NCI-H1048 (cell line): ENCODE data around the gene FARS2.

Experiments
- DNase-seq: peaks from one replicate; lab custom pipeline; 2025; lab: John Stamatoyannopoulos, UW

FARS2 gene

DNA sequence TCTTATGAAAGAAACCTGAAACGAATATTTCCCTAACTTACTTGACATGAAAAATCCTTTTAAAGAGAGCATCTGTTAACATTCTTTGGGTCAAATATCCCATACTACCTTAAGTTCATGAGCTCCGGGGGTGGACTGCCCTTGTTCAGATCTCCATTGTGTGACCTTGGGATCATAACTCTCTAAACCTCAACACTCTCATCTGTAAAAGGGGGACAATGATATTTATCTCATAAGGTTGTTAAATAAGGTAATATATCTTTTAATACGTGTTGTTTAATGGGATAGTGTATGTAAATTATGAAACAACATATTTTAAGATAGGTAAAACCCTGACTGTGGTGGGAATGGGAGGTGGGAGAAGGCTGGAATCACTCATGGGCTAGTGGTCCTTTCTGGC lies 326.3 kb downstream of the FARS2 start:
- DNase-seq: no peak

DNA sequence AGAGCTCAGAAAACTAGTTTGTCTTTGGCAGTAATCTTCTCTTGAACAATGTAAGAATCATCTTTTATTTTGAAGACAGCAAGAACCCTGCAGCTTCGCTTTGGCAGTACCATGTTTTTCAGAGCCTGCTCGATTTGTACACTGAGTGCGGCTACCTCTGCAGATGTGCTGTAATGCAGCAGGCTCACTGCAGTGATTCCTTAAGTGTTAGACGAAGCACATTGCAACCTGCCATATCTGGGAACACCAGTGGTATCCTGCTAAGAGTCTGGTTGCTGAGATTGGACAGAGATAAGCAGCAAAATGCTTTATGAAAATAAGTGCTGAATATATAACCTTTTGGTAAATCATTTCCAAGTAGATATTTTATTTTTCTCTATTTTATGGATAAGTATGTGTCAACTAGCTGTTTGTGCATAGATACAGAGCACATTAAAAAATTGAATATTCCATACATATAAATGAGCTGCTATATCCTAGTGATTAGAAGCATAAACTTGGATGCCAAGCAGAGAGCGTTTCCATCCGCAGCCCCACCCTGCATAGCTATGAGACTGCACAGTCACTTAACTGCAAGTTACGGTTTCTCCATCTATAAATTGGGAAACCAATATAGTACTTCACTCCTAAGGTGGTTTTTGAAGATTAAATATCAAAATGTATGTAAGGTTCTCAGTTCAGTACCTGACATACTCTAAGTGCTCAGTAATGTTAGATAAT lies 328.3 kb downstream of the FARS2 start:
- DNase-seq: no peak

DNA sequence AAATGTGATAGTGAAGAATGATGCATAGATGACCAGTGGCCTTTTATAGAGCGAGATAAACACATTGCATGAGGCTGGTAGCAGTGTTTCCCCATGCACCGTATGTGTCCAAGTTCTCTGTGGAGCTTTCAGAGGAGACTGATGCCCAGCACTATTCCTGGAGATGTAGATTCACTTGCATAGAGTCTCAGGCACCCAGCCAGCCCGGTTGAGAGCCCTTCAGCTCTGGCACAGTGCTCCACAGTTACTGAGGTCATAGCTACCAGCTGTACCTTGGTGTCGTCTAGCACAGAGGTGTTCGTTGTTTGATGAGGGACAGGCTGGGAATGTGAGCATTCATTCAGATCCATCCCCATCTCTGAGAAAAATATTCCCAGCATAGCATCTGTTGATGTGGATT lies 328.9 kb downstream of the FARS2 start:
- no peak for DNase-seq

DNA sequence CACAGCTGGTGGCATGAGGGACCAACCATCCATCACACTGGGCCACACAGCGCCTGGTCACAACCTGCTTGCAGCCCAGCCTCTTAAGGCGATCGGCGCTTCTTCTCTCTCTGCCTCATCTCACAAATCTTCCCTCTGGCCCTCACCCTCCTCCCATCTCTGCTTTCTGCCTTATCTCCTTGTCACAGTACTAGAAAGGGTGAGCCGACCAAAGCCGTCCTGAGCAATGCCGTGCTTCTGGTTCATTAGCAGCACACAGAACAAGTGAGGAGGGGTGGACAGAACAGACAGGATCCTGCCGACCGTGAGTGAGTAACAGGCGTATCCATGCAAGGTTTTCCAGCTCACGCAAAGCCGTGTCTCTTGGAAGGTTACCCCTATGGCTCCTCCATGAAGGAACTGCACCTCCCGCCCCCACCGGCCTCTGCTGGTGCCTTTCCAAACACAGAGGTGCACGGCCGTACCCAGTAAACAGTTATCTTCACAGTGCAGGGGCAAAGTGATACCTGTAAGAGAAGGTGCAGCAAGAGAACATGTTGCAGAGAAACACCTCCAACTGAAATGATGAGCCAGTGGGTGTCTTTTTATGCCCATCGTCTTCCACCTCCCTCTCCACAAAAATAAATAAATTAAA lies 331.7 kb downstream of the FARS2 start:
- no peak for DNase-seq

DNA sequence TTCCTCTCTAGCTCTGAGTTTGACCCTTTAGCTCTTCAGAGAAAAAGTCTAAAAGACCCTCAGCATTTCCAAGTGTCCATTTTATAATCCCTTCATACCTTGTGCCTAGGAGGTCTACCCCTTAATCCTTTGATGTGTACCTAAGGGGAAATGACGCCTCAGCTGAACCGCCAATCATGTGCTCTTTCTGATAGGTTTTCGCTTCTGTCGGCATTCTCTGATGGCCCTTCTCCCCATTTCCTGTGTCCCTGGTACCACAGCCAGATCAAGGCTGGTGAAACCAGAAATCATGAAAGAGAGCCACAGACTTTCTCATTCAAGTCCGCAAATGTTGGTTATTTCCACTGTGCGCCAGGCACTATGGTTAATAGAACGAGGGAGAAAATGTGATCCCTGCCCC lies 333.9 kb downstream of the FARS2 start:
- DNase-seq: no peak

DNA sequence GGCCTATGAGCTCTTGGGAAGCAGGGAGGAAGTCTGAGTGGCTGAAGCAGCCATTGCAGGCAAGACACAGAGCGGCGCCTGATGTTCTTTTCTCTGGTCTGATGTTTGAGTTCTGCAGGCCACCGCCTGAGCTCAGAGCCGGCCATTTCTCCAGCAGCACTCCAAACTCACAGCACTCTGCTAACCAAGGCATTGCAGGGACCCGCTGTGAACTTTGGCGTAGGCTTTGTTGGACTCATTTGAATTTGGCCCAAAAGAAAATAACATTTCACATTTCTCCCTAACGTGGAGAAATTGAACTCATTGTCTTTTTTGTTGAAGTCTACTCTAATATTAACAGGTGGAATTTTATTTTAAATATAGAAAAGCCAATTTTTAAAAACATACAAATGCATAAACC lies 336.1 kb downstream of the FARS2 start:
- DNase-seq: no peak

DNA sequence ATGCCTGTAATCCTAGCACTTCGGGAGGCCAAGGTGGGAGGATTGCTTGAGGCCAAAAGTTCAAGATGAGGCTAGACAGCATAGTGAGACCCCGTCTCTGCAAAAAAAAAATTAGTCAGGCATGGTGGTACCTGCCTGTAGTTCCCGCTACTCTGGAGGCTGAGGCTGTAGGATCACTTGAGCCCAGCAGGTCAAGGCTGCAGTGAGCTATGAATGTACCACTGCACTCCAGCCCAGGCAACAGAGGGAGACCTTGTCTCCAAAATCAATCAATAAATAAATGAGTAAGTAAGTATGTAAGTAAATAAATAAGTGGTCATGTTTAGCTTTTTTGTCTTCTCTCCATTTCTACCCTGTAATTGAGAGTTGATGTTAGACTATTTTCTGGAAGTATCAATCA lies 336.8 kb downstream of the FARS2 start:
- DNase-seq: no peak

DNA sequence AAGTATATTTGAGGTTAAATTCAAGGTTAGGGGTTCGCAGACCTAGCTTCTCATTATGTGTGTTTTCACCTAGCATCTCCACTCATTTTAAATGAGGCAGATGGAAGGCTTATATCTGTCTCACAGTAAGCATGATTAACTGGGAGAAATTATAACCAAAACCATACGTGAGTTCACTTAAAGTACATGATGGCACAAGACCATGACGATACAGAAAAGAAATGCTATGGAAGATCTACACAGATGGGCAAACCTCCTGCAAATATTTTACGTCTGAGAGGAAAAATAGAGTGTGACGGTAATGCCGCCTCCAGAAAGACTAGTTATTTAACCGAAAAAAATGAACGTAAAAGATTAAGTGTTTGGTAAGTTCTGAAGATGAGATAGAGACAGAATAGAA lies 337.8 kb downstream of the FARS2 start:
- DNase-seq: no peak

DNA sequence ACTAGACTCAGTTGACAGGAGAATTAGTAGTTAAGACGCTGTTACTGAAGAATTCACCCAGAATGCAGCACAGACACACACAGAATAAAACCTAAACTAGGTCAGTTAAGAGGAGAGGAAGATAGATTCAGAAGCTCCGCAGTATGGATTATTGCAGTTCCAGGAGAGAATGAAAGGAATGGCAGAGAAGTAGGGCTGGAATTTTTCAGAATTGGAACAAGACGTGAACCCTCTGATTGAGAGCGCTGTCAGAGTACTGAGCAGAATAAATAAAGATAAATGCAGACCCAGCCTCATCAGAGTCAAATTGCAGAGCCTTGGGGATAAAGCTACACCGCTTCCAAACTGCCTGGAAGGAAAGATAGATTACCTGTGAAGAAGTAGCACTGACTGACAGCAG lies 344.6 kb downstream of the FARS2 start:
- no peak for DNase-seq

DNA sequence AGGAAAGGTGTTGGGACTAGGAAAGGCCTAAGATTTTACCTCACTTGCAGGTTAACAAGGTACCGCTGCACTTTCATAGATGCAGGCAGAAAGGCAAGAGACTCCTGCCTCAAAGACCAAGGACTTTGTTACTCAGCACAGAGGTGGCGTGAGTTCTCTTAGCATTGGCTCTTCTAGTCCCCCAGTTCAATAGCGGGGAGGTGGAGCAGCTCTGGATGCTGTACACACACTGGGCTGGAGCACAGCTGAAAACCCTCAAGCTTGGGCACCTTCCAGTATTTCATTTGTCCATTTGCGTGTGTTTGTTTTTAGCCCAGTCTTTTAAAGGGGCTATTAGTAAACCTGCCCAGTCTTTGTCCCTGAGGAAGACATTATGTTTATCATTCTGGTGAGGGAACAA lies 345.2 kb downstream of the FARS2 start:
- DNase-seq: no peak

DNA sequence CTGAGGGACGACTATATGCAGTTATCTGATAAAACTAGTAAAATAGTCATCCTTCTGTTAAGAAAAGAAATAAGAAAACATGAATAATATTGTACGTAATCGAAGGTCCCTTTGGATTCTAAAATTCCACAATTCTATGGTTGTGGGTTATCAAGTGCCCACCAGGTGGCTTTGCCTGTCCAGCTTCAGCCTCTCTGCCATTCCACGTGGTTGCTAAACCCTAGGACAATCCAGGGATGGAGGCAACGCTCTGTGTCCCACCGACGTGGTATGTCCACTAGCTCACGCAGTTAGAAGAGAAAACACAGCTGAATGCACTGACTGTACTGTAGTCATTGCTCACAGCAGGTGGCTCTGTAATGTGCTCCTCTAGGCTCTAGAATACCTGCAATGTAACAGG lies 349.3 kb downstream of the FARS2 start:
- no peak for DNase-seq

DNA sequence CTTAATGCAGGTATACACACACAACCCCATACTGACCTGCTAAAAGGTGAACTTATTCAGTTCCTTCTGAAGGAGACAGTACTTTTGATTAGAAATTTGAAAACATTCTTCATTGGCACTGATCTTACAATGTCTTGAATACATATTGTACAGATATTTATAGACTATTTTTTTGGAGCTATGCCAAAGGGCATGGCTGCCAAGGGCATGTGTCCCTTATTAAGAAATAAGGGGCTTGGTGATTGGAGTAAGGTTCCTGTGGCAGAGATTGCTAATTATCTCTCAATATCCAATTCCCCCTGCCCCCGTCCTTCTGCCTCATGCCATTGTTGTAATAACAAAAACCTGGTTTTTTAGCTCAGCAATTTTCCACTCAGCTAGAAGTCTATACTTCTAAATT lies 355.9 kb downstream of the FARS2 start:
- DNase-seq: no peak

DNA sequence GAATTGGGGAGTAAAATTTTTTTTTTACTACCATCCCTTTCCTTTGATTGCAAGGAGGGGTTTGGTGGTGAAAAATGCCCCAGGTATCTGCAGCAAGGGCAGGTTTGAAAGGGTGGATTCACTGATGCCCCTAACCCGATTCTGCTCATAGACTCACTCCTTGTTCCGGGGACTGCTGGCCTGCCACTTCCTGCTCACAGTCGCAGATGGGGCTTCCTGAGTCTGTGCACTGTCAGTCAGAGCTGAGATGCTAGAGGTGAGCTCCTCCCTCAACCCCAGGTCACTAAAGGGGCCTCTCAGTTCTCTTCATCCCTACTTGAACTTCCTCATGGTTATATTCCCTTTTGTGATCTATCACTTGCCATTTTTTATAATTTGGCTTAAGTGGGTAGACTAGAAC lies 357.9 kb downstream of the FARS2 start:
- DNase-seq: no peak

DNA sequence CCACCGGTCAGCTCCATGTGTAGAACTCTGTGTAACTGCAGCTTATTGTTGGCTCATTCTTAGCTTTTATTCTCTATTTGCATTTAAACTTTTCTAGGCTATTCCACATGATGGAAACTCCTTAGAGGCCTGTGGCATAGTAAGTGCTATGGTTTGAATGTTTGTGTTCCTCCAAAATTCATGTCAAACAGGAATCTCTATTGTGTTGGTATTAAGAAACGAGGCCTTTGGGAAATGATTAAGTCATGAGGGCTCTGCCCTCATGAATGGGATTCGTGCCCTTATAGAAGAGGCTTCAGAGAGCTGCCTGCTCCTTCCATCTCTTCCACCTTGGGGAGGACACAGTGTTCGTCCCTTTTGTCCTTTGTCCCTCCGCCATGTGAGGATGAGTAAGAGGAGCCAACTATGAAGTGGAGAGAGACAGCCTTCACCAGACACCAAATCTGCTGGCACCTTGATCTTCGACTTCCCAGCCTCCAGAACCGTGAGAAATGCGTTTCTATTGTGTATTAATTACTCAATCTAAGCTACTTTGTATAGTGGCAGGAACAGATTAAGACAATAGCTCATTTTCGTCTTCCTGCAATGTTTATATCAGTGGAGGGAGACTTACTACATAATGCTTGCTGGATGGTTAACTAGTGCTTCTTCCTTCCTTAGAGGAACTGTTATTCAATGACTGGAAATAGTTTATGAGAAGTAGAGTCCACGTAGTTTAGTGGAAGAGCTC lies 361.1 kb downstream of the FARS2 start:
- DNase-seq: no peak

DNA sequence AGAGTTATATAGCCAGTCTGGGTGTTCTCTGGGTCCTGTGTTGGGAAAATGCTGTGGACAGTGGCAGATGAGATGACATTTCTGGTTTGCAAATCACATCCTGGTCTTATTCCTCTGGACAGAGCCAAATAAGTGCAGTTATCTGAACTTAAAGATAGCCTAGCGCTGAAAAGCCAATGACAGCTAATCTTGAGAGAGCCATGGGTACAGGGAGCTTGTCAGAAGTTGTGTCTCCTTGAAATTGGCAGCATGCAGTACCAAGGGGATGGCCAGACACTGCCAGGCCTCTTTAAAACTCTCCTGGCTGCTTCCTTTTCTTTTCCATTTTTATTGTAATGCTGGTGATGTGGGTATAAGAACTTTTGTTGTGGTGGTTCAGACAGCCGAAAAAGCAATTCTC lies 362.5 kb downstream of the FARS2 start:
- DNase-seq: no peak

DNA sequence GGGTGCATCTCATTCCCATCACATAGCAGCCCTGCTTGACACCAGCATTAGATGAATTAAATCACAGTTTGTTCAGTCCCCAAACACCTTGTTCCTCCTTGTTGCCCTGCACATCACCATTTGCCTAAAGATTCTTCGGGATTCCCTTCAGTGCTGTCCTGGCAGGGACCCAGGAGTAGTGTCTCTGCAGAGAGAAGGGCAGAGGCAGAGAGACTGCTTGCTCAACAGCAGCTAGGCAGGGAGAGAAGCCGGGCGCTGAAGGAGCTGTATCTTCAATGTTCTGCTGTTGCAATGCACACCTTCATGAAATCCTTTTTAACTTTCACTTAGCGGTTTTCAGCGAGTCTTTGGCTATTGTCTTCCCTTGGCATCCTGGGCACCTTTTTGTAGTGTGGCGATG lies 362.9 kb downstream of the FARS2 start:
- DNase-seq: no peak

DNA sequence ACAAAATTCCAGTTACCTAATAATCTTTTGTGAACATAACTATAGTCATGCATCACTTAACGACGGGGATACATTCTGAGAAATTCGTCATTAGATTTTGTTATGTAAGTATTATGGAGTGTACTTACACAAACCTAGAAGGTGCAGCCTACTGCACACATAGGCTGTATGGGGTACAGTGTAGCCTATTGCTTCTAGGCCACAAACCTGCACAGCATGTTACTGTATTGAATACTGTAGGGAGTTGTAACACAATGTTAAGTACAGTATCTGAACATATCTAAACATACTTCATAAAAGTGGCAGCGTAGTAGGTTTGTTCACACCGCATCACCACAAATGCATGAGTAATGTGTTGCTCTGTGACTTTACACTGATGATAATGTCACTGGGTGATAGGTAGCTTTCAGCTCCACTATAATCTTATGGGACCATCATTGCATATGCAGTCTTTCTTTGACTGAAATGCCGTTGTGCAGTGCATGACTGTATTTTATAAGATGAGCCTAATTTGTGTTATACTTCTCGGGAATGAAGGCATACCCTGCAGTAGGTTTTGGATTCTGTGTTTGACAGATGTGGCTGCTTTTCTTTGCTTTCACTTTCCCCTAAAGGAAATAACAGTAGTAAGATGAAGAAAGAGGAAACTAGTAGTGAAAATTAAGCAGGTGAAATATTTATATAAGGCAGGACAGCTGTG lies 365.6 kb downstream of the FARS2 start:
- DNase-seq: no peak

DNA sequence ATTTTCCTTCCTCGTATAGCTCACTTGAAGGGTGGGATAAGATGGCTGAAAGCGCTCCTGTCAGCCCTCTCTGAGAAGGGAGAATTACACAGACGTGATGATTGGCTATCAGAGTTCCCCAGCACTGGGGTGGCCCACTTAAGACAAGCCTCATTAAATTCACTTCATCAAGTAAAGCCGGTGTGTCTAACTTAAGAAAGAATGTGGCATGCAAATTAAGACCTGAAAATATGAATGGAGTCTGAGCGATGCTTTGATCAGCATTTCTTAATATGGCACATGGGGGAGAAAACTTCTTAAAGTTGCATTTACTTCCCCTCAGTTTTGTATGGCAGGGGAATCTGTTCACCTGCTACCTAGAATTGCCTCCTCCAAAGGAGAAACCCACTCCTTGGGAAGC lies 369.3 kb downstream of the FARS2 start:
- no peak for DNase-seq

DNA sequence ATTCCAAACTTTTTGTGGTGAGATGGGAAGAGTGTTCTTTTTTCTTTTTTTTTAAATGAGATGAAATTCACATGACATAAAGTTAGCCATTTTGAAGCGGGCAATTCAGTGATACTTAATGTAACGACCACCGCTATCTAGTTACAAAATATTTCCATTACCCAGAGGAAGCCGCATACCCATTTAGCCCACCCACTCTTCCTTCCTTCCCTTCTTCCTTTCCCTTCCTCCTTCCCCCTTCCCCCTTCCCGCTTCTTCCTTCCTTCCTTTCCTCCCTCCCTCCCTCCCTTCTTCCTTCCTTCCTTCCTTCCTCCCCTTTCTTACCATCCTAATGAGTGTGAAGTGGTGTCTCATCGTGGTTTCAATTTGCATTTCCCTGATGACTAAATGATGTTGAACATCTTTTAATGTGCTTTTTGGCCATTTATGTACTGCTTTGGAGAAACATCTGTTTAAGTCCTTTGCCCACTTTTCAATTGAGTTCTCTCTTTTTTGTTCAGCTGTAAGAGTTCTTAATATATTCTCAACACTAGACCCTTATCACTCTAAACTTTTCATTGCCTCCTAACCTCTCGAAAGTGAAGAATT lies 371.1 kb downstream of the FARS2 start:
- no peak for DNase-seq

DNA sequence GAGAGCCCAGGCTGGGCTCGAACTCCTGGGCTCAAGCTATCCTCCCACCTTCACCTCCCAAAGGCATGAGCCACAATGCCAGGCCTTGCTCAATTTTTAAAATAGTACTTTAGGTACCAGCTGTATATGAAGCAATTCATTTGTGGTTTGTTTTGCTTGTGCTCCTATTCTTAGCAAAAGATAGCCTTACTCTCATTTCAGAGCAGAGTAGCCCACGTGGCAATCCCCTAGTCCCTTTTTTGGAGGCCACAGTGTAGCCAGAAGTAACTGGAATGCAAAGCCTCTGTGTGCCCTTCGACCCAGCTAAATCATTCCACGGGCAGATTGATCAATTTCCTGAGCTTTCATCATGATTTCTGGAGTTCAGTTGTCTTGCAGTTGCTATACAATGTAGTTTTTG lies 373.2 kb downstream of the FARS2 start:
- DNase-seq: no peak

DNA sequence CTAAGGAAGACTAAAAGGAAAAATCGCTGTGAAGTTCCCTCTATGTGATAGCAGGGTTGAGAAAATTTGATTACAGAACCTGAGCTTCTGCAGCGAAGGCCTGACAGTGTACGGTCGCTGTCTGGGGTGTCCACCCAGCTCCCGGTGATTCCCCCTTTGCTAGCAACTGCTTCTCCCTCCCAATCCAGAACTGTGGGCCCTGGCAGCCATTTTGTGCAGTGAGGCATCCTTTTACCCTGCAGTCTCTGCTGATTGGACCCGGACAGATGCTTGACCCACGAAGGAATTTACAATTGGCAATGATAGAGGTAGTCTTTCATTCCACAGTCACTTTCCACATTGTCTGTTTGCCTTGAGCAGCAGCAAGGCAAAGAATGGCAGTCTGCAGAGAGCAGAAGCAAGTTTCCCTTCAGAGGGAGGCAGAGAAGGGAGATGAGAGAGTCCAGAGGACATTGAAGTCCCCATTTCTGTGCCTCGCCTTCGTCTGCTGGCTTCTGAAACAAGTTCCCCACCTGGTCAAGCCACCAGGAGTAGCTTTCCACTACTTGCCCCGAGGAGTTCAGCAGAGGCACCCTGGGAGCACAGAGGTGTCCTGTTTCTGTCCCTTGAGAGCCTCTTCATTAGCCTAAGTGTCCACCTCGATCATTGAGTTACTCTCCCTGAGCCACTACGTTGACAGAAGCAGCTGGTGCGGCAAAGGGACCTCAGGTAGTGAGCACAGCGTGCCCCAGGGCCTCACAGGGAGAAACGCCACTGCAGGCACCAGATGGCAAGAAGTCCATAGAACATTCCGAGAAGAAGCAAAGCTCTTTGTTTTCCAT lies 375.1 kb downstream of the FARS2 start:
- no peak for DNase-seq

DNA sequence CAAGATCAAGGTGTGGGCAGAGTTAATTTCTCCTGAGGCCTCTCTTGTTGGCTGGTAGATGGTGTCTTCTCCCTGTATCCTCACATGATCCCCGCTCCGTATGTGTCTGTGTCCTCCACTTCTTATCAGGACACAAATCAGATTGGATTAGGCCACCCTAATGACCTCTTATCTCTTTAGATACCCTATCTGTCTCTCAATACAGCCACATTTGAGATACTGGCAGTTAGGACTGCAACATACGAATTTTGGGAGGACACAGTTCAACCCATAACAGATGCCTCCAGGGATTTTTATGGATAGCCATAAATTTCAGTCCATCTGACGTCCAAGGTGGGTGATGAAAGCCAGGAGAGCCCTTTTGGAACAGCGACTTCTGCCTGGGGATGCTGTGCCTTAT lies 376.4 kb downstream of the FARS2 start:
- no peak for DNase-seq
